H1 (cell line): ENCODE data around the gene VSTM2B. TPM values are rescaled to one million over a fixed set of nuclear protein-coding genes. Genes with fewer than 3 reads are reported as not detected.

Experiments used
- CTCF ChIA-PET: fragments of 300-600 bp; sonication (Branson Sonifier 250); formaldehyde crosslinking; loops from one replicate; lab custom pipeline; 2021; ENCODE audit not compliant: partially characterized antibody; lab: Charles Lee
- POLR2A ChIA-PET: fragments of 300-600 bp; sonication (Branson Sonifier 250); formaldehyde crosslinking; loops from one replicate; lab custom pipeline; 2021; ENCODE audit warnings: inconsistent platforms; ENCODE audit not compliant: partially characterized antibody; lab: Charles Lee
- DNase-seq, 2 experiments: peaks; one replicate each; pipeline versions ENCODE4 v3.0.0 to v3.0.0-alpha.2; 2010 to 2022; ENCODE audit warnings: low spot score in 2 of 2, low read depth in 1 of 2, mixed read lengths in 1 of 2
- FAIRE-seq: peaks from 2 replicates; lab custom pipeline; 2011; peaks lifted over from hg19 to GRCh38; lab: Jason Lieb, UNC
- H2AFZ ChIP-seq: 2 replicates; pipeline ENCODE4 v1.8.1; 2012; ENCODE audit warnings: low read length, inconsistent platforms
- H2AK5ac ChIP-seq: 2 replicates; pipeline ENCODE4 v1.6.1; 2013; ENCODE audit warnings: low read depth, low read length
- H2BK120ac ChIP-seq: replicated peaks from 2 replicates; pipeline ENCODE3; 2013; ENCODE audit warnings: low read depth, low read length, inconsistent platforms
- H2BK12ac ChIP-seq: 2 replicates; pipeline ENCODE4 v1.6.1; 2013; ENCODE audit warnings: low read depth, low read length
- H2BK15ac ChIP-seq: 2 replicates; pipeline ENCODE4 v1.6.1; 2013; ENCODE audit warnings: low read length
- H2BK20ac ChIP-seq: 2 replicates; pipeline ENCODE4 v1.6.1; 2013; ENCODE audit warnings: low read length
- H2BK5ac ChIP-seq: 2 replicates; pipeline ENCODE4 v1.6.1; 2013; ENCODE audit warnings: low read depth, low read length
- H3K14ac ChIP-seq: 2 replicates; pipeline ENCODE4 v1.6.1; 2013; ENCODE audit warnings: inconsistent platforms; ENCODE audit not compliant: insufficient read length
- H3K18ac ChIP-seq: 2 replicates; pipeline ENCODE4 v1.6.1; 2013; ENCODE audit warnings: low read length; ENCODE audit errors: extremely low read depth
- H3K23ac ChIP-seq: 2 replicates; pipeline ENCODE4 v1.6.1; 2013; ENCODE audit warnings: inconsistent platforms; ENCODE audit not compliant: insufficient read length
- H3K23me2 ChIP-seq: 2 replicates; pipeline ENCODE4 v1.6.1; 2013; ENCODE audit warnings: low read depth, low read length
- H3K27ac ChIP-seq: 2 replicates; pipeline ENCODE4 v1.6.1; 2011; ENCODE audit warnings: low read depth, low read length, inconsistent platforms
- H3K27me3 ChIP-seq, 4 experiments: replicated peaks in 1 of 4; 1 replicate in 1 of 4; 2 replicates in 3 of 4; pipeline versions ENCODE4 v1.6.1 to v1.8.1; 2011 to 2013; ENCODE audit warnings: low read length in 3 of 4, mild to moderate bottlenecking in 3 of 4, inconsistent platforms in 2 of 4, mixed read lengths in 2 of 4, moderate library complexity in 1 of 4; ENCODE audit not compliant: control insufficient read depth in 3 of 4, insufficient read depth in 3 of 4; ENCODE audit errors: extremely low read depth in 1 of 4
- H3K36me3 ChIP-seq, 4 experiments: 2 replicates each; pipeline versions ENCODE4 v1.6.1 to v1.8.1; 2011 to 2013; ENCODE audit warnings: mild to moderate bottlenecking in 4 of 4, low read length in 3 of 4, moderate library complexity in 2 of 4, control low read depth in 1 of 4, inconsistent platforms in 1 of 4; ENCODE audit not compliant: insufficient read depth in 4 of 4, control insufficient read depth in 2 of 4
- H3K4ac ChIP-seq: replicated peaks from 2 replicates; pipeline ENCODE3; 2013; ENCODE audit warnings: low read length, low read depth, mixed read lengths, inconsistent platforms; ENCODE audit not compliant: insufficient read length
- H3K4me1 ChIP-seq, 4 experiments: replicated peaks in 1 of 4; 1 replicate in 1 of 4; 2 replicates in 3 of 4; pipeline versions ENCODE4 v1.6.1 to v1.8.1; 2011 to 2013; ENCODE audit warnings: low read length in 3 of 4, inconsistent platforms in 2 of 4, mixed read lengths in 1 of 4; ENCODE audit not compliant: insufficient read depth in 4 of 4, control insufficient read depth in 3 of 4
- H3K4me2 ChIP-seq, 2 experiments: 2 replicates each; pipeline versions ENCODE4 v1.6.1 to v1.8.1; 2011 to 2013; ENCODE audit warnings: low read depth in 2 of 2, low read length in 2 of 2, control low read depth in 1 of 2, inconsistent platforms in 1 of 2, mild to moderate bottlenecking in 1 of 2; ENCODE audit not compliant: insufficient read depth in 1 of 2
- H3K4me3 ChIP-seq, 4 experiments: fragments of 200-600, 300-600 bp in 1 of 4; sonication (generic), shearing (Covaris generic), sonication (Bioruptor Twin) in 1 of 4; 2 replicates each; pipeline versions ENCODE4 v1.5.1 to v1.8.1; 2011 to 2016; ENCODE audit warnings: low read length in 4 of 4, low read depth in 3 of 4, control low read depth in 2 of 4, inconsistent platforms in 2 of 4, mild to moderate bottlenecking in 2 of 4, mixed read lengths in 1 of 4, moderate library complexity in 1 of 4; ENCODE audit not compliant: insufficient read depth in 2 of 4; ENCODE audit errors: extremely low read depth in 1 of 4
- H3K56ac ChIP-seq: replicated peaks from 2 replicates; pipeline ENCODE3; 2013; ENCODE audit warnings: low read depth, mild to moderate bottlenecking, mixed read lengths, low read length, inconsistent platforms; ENCODE audit not compliant: insufficient read length
- H3K79me1 ChIP-seq: 2 replicates; pipeline ENCODE4 v1.6.1; 2013; ENCODE audit warnings: low read depth, low read length, control low read depth
- H3K79me2 ChIP-seq, 2 experiments: 2 replicates each; pipeline versions ENCODE4 v1.6.1 to v1.8.1; 2012 to 2013; ENCODE audit warnings: low read length in 2 of 2, mild to moderate bottlenecking in 2 of 2, inconsistent platforms in 1 of 2; ENCODE audit not compliant: insufficient read depth in 2 of 2, control insufficient read depth in 1 of 2
- H3K9ac ChIP-seq, 4 experiments: replicated peaks in 1 of 4; 1 replicate in 1 of 4; 2 replicates in 3 of 4; pipeline versions ENCODE4 v1.6.1 to v1.8.1; 2011 to 2013; ENCODE audit warnings: low read depth in 3 of 4, low read length in 3 of 4, control low read depth in 2 of 4, mild to moderate bottlenecking in 2 of 4, moderate library complexity in 2 of 4, inconsistent platforms in 1 of 4; ENCODE audit errors: extremely low read depth in 1 of 4
- H3K9me3 ChIP-seq, 2 experiments: 2 replicates each; pipeline versions ENCODE4 v1.6.1 to v1.8.1; 2012 to 2013; ENCODE audit warnings: mild to moderate bottlenecking in 2 of 2, moderate library complexity in 2 of 2, control low read depth in 1 of 2, inconsistent platforms in 1 of 2, low read depth in 1 of 2, low read length in 1 of 2, mixed read lengths in 1 of 2; ENCODE audit not compliant: insufficient read depth in 2 of 2
- H4K20me1 ChIP-seq, 2 experiments: replicated peaks in 1 of 2; 2 replicates each; pipeline versions ENCODE3 to v1.8.1; 2011 to 2013; ENCODE audit warnings: inconsistent platforms in 2 of 2, low read length in 2 of 2, mild to moderate bottlenecking in 1 of 2; ENCODE audit not compliant: insufficient read depth in 2 of 2, control insufficient read depth in 1 of 2
- H4K5ac ChIP-seq: 2 replicates; pipeline ENCODE4 v1.6.1; 2013; ENCODE audit warnings: low read length, low read depth, mixed read lengths, inconsistent platforms; ENCODE audit not compliant: insufficient read length
- H4K8ac ChIP-seq: 2 replicates; pipeline ENCODE4 v1.8.0; 2013; ENCODE audit warnings: mild to moderate bottlenecking, moderate library complexity, low read length, inconsistent platforms; ENCODE audit not compliant: insufficient read depth; ENCODE audit errors: extremely low read depth
- H4K91ac ChIP-seq: replicated peaks from 2 replicates; pipeline ENCODE3; 2013; ENCODE audit warnings: low read length, mixed read lengths, inconsistent platforms; ENCODE audit not compliant: insufficient read length
- HDAC6 ChIP-seq: IDR thresholded peaks from one replicate; pipeline ENCODE4 v1.7.1; 2012; ENCODE audit warnings: low read depth, mild to moderate bottlenecking, inconsistent platforms, low read length, moderate library complexity
- NANOG ChIP-seq: IDR thresholded peaks from 2 replicates; pipeline ENCODE4 v1.6.1; 2011; ENCODE audit warnings: low read length, low read depth, mild to moderate bottlenecking, inconsistent platforms; ENCODE audit not compliant: insufficient read depth, poor library complexity, severe bottlenecking
- RBBP5 ChIP-seq: IDR thresholded peaks from 2 replicates; pipeline ENCODE4 v1.7.1; 2012; ENCODE audit warnings: low read depth, mild to moderate bottlenecking, inconsistent platforms, low read length, moderate library complexity, borderline replicate concordance
- RFX5 ChIP-seq: IDR thresholded peaks from 2 replicates; pipeline ENCODE4 v1.6.1; 2011; ENCODE audit warnings: low read depth, low read length, improper control_type of control experiment, borderline replicate concordance
- SP1 ChIP-seq: IDR thresholded peaks from 2 replicates; pipeline ENCODE4 v1.6.1; 2011; ENCODE audit warnings: low read depth, low read length
- WGBS, 2 experiments: shearing (Covaris generic) in 1 of 2; methylation state at CpG; one replicate each; pipeline versions ENCODE4 v1.1.6 to v1.1.7; 2013 to 2015; ENCODE audit warnings: low lambda C conversion rate in 2 of 2, mixed read lengths in 2 of 2, inconsistent platforms in 1 of 2, low coverage in 1 of 2, missing lambda C conversion rate in 1 of 2; ENCODE audit not compliant: insufficient replicate concordance in 2 of 2, insufficient coverage in 1 of 2, insufficient read length in 1 of 2; ENCODE audit errors: extremely low coverage in 1 of 2, missing lambda C conversion rate in 1 of 2; 5-methylcytosine and 5-hydroxymethylcytosine counted together
- polyA plus RNA-seq, 7 experiments: library from polyadenylated mRNA; depleted of rRNA in 3 of 7; stranded (reverse) in 5 of 7; unstranded in 2 of 7; fragments of >200 nt in 5 of 7; fragments of 200-250 nt in 2 of 7; gene quantifications; 1 replicate in 5 of 7; 2 replicates in 1 of 7; 4 replicates in 1 of 7; pipeline versions ENCODE4 v1.2.1 to v1.2.3, GENCODE V29; 2011 to 2013; ENCODE audit warnings: missing spikeins in 2 of 7, mixed read lengths in 2 of 7
- total RNA-seq: library from RNA; stranded (reverse); fragmentation: NEBNext Ultra II Directional; extraction: Animal tissue kit (Norgen Biotek cat#: 25700); gene quantifications from 2 replicates; pipeline ENCODE4 v1.2.1, GENCODE V29; 2021

VSTM2B gene
- total and polyA plus RNA-seq, 2 of the 8 experiments (the other 6 are each of a cell fraction or from before 2014, with no cell fraction given): 0.82 to 1.5 TPM

DNA sequence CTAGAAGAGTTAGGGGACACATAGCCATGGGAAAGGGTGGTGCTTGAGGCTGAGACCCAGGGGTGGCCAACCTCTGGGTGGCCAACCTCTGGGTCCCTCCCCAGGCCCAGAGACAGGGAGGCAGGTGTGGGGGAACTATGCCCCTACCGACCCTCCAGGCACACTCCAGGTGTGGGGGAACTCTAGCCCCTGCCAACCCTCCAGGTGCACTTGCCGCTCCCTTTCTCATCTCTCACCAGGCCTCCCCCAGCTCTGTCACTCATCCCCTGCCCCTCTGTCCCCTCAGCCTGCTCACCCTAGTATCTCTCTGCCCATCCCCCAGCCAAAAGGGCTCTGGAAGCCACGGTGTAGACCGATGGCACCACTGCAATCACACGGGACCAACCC, 10.6 kb upstream of the VSTM2B start:
- no peaks in the 10 kb centered on the region for H3K9me3 ChIP-seq
- FAIRE-seq (no peak), DNase-seq (no peak)
- POLR2A ChIA-PET: interaction anchor here (1.1 kb wide), 1 partner anchor 11 kb away, joined by 3 read pairs; the partner anchor contains the start of gene VSTM2B
- H3K4me2 ChIP-seq: no peak overlapping the region
- CTCF ChIA-PET: interaction anchor here (1.0 to 1.8 kb wide), 4 partner anchors 9 to 105 kb away, joined by 3 to 7 read pairs (median 6); no protein-coding TSS in a partner anchor
- no peak overlapping the region for H3K56ac ChIP-seq
- TF ChIP-seq RBBP5 (no peak), HDAC6 (no peak), NANOG (no peak), RFX5 (no peak), SP1 (no peak)
- no peak overlapping the region for H3K4ac ChIP-seq
- H2BK5ac ChIP-seq: no peak overlapping the region
- no peak overlapping the region for H3K14ac ChIP-seq
- no peak overlapping the region for H2AK5ac ChIP-seq
- no peak overlapping the region for H3K23ac ChIP-seq
- no peak overlapping the region for H2BK120ac ChIP-seq
- no peak overlapping the region for H4K91ac ChIP-seq
- no peaks in the 10 kb centered on the region for H3K79me1 ChIP-seq
- peaks cover 0 to 4% (median 0%) of the 10 kb centered on the region in 4 experiments; a peak in 1 of 7 replicates for H3K4me1 ChIP-seq
- no peaks in the 10 kb centered on the region for H3K79me2 ChIP-seq
- H4K5ac ChIP-seq: no peak overlapping the region
- H4K8ac ChIP-seq: no peak overlapping the region
- peaks cover 4% of the 10 kb centered on the region; the same call in 1 of the 2 replicates for H3K23me2 ChIP-seq
- 79% methylated on average over 5 of the region's 5 CpGs; no CpG with 5 or more reads in 1 of the 2 experiments for WGBS, 2 experiments
- no peaks in the 10 kb centered on the region; a peak in 2 of 7 replicates for H3K27me3 ChIP-seq
- no peak overlapping the region for H2AFZ ChIP-seq
- H3K9ac ChIP-seq: no peak overlapping the region
- H2BK20ac ChIP-seq: no peak overlapping the region
- no peaks in the 10 kb centered on the region for H4K20me1 ChIP-seq
- H3K18ac ChIP-seq: no peak overlapping the region
- H3K36me3 ChIP-seq: no peaks in the 10 kb centered on the region
- 0 out of 2 replicates have a peak overlapping the region, but pooled peaks have one; percentile 68 for H2BK12ac ChIP-seq
- no peak overlapping the region for H2BK15ac ChIP-seq
- no peak overlapping the region for H3K4me3 ChIP-seq
- H3K27ac ChIP-seq: no peak overlapping the region
